ENCODE data around the gene MGAT1. TPM values are rescaled to one million over a fixed set of nuclear protein-coding genes. Genes with fewer than 3 reads are reported as not detected.

Gene MGAT1
- total and polyA plus RNA-seq, 2 of the 8 experiments (the other 6 are each of a cell fraction or from before 2014, with no cell fraction given): 66.8 to 77.0 TPM

GRCh38 chr5:180795771-180796313 is 6.8 kb downstream of the MGAT1 start:
- Histone ChIP-seq H3K14ac (ENCODE audit: insufficient read length) (no peak overlapping the region), H4K20me1 (replicated peaks in 1 of 2; ENCODE audit: control insufficient read depth in 1 of 2, insufficient read depth in 2 of 2, low read length in 2 of 2) (peaks cover 15 to 51% of the 10 kb centered on the region in 2 experiments)

More at GRCh38 chr5:180795771-180796313, 6.8 kb downstream of the MGAT1 start:
- Histone ChIP-seq H3K27me3 (replicated peaks in 1 of 4; ENCODE audit: control insufficient read depth in 3 of 4, extremely low read depth in 1 of 4, insufficient read depth in 3 of 4, low read length in 3 of 4) (no peaks in the 10 kb centered on the region), H3K23ac (ENCODE audit: insufficient read length) (no peak overlapping the region), H2AK5ac (ENCODE audit: low read depth, low read length) (no peak overlapping the region), H3K79me1 (ENCODE audit: low read depth, low read length) (peaks cover 38% of the 10 kb centered on the region), H2BK20ac (ENCODE audit: low read length) (no peak overlapping the region), H4K5ac (ENCODE audit: insufficient read length, low read depth, low read length) (no peak overlapping the region), H3K56ac (replicated peaks; ENCODE audit: insufficient read length, low read depth, low read length) (no peak overlapping the region), H3K79me2 (ENCODE audit: control insufficient read depth in 1 of 2, insufficient read depth in 2 of 2, low read length in 2 of 2) (peaks cover 20 to 81% of the 10 kb centered on the region in 2 experiments), H3K18ac (ENCODE audit: extremely low read depth, low read length) (no peak overlapping the region), H2BK15ac (ENCODE audit: low read length) (no peak overlapping the region), H3K27ac (ENCODE audit: low read depth, low read length) (no peak overlapping the region), H3K36me3 (ENCODE audit: control insufficient read depth in 2 of 4, insufficient read depth in 4 of 4, low read length in 3 of 4) (peaks cover 2 to 21% (median 11%) of the 10 kb centered on the region in 4 experiments; a peak in 6 of 8 replicates), H2BK5ac (ENCODE audit: low read depth, low read length) (no peak overlapping the region), H4K8ac (ENCODE audit: extremely low read depth, insufficient read depth, low read length) (no peak overlapping the region), H3K9me3 (ENCODE audit: insufficient read depth in 2 of 2, low read depth in 1 of 2, low read length in 1 of 2) (no peaks in the 10 kb centered on the region), H3K23me2 (ENCODE audit: low read depth, low read length) (no peaks in the 10 kb centered on the region), H2AFZ (ENCODE audit: low read length) (no peak overlapping the region), H3K4me2 (ENCODE audit: insufficient read depth in 1 of 2, low read depth in 2 of 2, low read length in 2 of 2) (no peak overlapping the region), H2BK120ac (replicated peaks; ENCODE audit: low read depth, low read length) (no peak overlapping the region), H2BK12ac (ENCODE audit: low read depth, low read length) (no peak overlapping the region), H4K91ac (replicated peaks; ENCODE audit: insufficient read length, low read length) (no peak overlapping the region), H3K4ac (replicated peaks; ENCODE audit: insufficient read length, low read depth, low read length) (no peak overlapping the region), H3K9ac (replicated peaks in 1 of 4; ENCODE audit: extremely low read depth in 1 of 4, low read depth in 3 of 4, low read length in 3 of 4) (no peak overlapping the region), H3K4me1 (replicated peaks in 1 of 4; ENCODE audit: control insufficient read depth in 3 of 4, insufficient read depth in 4 of 4, low read length in 3 of 4) (peaks cover 0 to 4% (median 3%) of the 10 kb centered on the region in 4 experiments; a peak in 5 of 7 replicates), H3K4me3 (ENCODE audit: extremely low read depth in 1 of 4, insufficient read depth in 2 of 4, low read depth in 3 of 4, low read length in 4 of 4) (no peak overlapping the region)
- no peak for FAIRE-seq
- WGBS, 2 experiments (ENCODE audit: extremely low coverage in 1 of 2, insufficient coverage in 1 of 2, insufficient read length in 1 of 2, insufficient replicate concordance in 2 of 2, low coverage in 1 of 2, low lambda C conversion rate in 2 of 2, missing lambda C conversion rate in 1 of 2): 72% methylated on average over 4 of the region's 4 CpGs; no CpG with 5 or more reads in 1 of the 2 experiments
- CTCF ChIA-PET (ENCODE audit: partially characterized antibody): interaction anchor here (1.0 to 2.0 kb wide), 2 partner anchors 11 to 377 kb away, joined by 3 to 7 read pairs; no protein-coding TSS in a partner anchor
- peak in 1 of 2 experiments; percentile 35 for DNase-seq (ENCODE audit: low read depth in 1 of 2, low spot score in 2 of 2)
- TF ChIP-seq BACH1 (IDR thresholded peaks at IDR 0.05; ENCODE audit: low read length) (no peak), SP2 (IDR thresholded peaks at IDR 0.05; ENCODE audit: low read length) (no peak), RNF2 (IDR thresholded peaks at IDR 0.05; ENCODE audit: borderline replicate concordance, low read depth, low read length, missing control alignments, poor library complexity, severe bottlenecking) (no peak), NANOG (IDR thresholded peaks at IDR 0.05; ENCODE audit: insufficient read depth, low read depth, low read length, poor library complexity, severe bottlenecking) (no peak), KDM1A (IDR thresholded peaks at IDR 0.05; ENCODE audit: borderline replicate concordance, low read length) (no peak), NRF1 (IDR thresholded peaks at IDR 0.05; ENCODE audit: low read depth, low read length) (no peak)
- POLR2A ChIA-PET (ENCODE audit: partially characterized antibody): interaction anchor here (1.1 to 1.5 kb wide), 4 partner anchors 8 to 35 kb away, joined by 3 to 4 read pairs (median 4); no protein-coding TSS in a partner anchor
